Type B pancreatic cell (in vitro differentiated cells): ENCODE results near the gene CEP63. TPM values are rescaled to one million over a fixed set of nuclear protein-coding genes. Genes with fewer than 3 reads are reported as not detected.

ENCODE experiments used
- DNase-seq: peaks from one replicate; pipeline ENCODE4 v3.0.0; 2021; ENCODE audit warnings: mixed read lengths; ENCODE audit not compliant: unreplicated experiment; ENCODE audit errors: extremely low spot score
- H3K27ac Mint-ChIP-seq: 2 replicates; pipeline ENCODE4 v1.8.0; 2021; ENCODE audit warnings: mild to moderate bottlenecking, mixed read lengths
- H3K27me3 Mint-ChIP-seq: 2 replicates; pipeline ENCODE4 v1.8.0; 2021; ENCODE audit warnings: mixed read lengths
- H3K36me3 Mint-ChIP-seq: 2 replicates; pipeline ENCODE4 v1.8.0; 2021; ENCODE audit warnings: mixed read lengths
- H3K4me1 Mint-ChIP-seq: one replicate; pipeline ENCODE4 v1.8.0; 2021; ENCODE audit warnings: mixed read lengths; ENCODE audit not compliant: unreplicated experiment
- H3K4me3 Mint-ChIP-seq: 2 replicates; pipeline ENCODE4 v1.8.0; 2021; ENCODE audit warnings: mild to moderate bottlenecking, mixed read lengths
- H3K9me3 Mint-ChIP-seq: 2 replicates; pipeline ENCODE4 v1.8.0; 2021; ENCODE audit warnings: mixed read lengths
- total RNA-seq: library from RNA; stranded (reverse); gene quantifications from 2 replicates; pipeline ENCODE4 v1.2.1, GENCODE V29; 2021; ENCODE audit warnings: low replicate concordance
- TF ChIP-seq, protein P1 (sequence below): fragments of 200-600 bp; sonication (generic); conservative IDR thresholded peaks from 2 replicates; pipeline ENCODE4 v1.5.0; 2021; ENCODE audit warnings: antibody characterized with exemption, mild to moderate bottlenecking

CEP63 gene
- total RNA-seq, 1 donor from 2014 or later, result 22.8 TPM

DNA sequence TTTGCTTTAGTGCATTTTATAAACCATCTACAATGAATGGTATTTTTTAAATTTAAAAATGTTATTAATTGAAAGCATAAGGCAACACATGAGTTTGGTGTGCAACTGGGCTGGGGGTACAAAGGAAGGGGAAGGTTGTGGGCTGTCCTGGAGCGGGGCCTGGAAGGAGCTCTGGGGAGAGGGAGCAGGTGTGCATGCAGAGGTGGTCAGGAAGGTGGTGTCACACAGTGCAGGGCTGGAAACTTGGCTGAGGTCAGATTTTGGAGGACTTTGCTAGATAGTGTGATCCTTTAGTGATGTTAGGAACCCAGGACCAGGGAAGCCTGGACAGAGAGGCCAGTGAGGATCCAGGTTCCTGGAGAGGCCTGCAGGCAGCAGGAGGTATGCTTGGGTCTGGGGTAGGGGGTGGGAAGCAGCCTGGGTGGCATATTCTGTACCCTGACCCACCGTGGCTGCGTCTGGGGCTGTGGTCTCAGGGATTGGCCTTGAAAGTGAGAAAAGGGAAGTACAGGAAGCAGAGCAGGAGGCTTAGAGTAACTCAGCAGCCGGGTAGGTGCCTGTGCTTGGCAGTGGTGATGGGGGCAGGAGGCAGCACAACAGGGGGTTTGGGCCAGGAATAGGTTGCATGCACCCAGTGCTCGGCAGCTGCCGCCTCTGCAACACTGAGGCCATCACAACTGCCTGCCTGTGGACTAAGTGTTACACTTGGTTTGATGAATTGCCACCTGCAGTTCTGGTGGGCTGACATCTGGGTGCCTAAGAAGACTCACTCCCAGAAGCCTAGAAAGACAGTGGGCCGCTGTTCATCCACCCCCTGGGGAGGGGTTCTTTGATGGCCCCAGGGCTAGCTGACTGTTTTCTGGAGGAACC, 132.0 kb downstream of the CEP63 start:
- Mint-ChIP-seq H3K27me3 (no peaks in the 10 kb centered on the region), H3K9me3 (no peaks in the 10 kb centered on the region), H3K27ac (no peak overlapping the region), H3K4me3 (no peak overlapping the region), H3K36me3 (no peaks in the 10 kb centered on the region), H3K4me1 (no peaks in the 10 kb centered on the region)
- TF ChIP-seq, protein P1, sequence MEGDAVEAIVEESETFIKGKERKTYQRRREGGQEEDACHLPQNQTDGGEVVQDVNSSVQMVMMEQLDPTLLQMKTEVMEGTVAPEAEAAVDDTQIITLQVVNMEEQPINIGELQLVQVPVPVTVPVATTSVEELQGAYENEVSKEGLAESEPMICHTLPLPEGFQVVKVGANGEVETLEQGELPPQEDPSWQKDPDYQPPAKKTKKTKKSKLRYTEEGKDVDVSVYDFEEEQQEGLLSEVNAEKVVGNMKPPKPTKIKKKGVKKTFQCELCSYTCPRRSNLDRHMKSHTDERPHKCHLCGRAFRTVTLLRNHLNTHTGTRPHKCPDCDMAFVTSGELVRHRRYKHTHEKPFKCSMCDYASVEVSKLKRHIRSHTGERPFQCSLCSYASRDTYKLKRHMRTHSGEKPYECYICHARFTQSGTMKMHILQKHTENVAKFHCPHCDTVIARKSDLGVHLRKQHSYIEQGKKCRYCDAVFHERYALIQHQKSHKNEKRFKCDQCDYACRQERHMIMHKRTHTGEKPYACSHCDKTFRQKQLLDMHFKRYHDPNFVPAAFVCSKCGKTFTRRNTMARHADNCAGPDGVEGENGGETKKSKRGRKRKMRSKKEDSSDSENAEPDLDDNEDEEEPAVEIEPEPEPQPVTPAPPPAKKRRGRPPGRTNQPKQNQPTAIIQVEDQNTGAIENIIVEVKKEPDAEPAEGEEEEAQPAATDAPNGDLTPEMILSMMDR, result no peak
- no peak for DNase-seq

DNA sequence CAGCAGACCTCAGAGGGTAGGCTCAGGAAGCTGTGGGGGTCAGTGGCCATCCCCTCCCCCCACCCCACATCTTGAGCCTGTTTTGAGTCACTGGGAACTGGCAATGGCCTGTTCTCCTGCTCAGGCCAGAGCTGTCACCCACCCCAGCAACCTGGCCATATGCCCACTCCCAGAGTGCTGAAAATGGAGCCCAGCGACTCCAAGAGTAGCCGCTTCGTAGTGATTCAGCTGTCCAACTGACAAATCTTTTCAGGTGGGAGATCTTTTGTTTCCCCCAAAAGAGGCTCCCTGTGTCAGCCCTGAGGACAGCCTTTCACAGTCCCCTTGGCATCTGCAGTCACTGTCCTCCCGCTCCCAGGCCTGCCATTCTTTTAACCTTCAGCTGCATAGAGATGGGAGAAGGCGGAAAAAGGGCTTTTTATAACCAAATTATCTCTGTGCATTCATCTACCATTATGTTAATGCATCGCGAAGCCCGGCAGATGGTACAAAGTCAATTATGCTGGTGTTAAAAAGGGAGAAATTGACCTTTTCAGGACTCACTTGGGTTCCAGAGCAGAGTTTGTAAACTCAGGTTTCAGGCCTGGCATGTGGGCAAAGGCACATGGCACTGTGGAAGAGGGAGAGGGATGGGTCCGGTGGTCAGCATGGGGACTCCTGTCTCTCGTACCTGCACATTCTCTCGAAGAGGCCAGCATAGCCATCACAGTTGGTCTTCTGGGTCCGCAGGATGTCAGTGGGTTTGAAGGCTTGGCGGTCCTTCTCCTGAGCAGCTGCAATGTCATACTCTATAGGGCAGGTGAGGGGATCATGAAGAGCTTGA, 132.8 kb downstream of the CEP63 start:
- DNase-seq, result no peak
- TF ChIP-seq, protein P1, result no peak
- Mint-ChIP-seq H3K4me1 (no peaks in the 10 kb centered on the region), H3K9me3 (no peaks in the 10 kb centered on the region), H3K36me3 (no peaks in the 10 kb centered on the region), H3K27me3 (no peaks in the 10 kb centered on the region), H3K4me3 (no peak overlapping the region), H3K27ac (no peak overlapping the region)

DNA sequence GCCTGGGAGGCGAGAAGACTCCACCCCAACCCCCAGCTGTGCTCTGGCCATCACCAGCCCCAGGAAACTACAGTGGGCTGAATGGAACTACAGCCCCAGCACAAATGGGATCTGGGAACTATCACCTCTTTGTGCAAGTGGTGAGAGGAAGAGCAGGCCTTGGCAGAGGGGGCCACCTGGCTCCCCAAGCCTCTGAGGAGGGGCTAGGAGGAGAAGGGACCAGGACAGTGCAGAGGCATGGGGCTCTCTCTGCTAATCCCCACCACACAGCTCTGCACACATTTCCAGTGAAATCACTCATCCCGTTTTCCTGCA, 133.4 kb downstream of the CEP63 start:
- H3K9me3 Mint-ChIP-seq, result no peaks in the 10 kb centered on the region
- TF ChIP-seq, protein P1, result no peak
- DNase-seq, result no peak
- H3K27ac Mint-ChIP-seq, result no peak overlapping the region
- no peaks in the 10 kb centered on the region for H3K4me1 Mint-ChIP-seq
- H3K4me3 Mint-ChIP-seq, result no peak overlapping the region
- H3K27me3 Mint-ChIP-seq, result no peaks in the 10 kb centered on the region
- no peaks in the 10 kb centered on the region for H3K36me3 Mint-ChIP-seq

DNA sequence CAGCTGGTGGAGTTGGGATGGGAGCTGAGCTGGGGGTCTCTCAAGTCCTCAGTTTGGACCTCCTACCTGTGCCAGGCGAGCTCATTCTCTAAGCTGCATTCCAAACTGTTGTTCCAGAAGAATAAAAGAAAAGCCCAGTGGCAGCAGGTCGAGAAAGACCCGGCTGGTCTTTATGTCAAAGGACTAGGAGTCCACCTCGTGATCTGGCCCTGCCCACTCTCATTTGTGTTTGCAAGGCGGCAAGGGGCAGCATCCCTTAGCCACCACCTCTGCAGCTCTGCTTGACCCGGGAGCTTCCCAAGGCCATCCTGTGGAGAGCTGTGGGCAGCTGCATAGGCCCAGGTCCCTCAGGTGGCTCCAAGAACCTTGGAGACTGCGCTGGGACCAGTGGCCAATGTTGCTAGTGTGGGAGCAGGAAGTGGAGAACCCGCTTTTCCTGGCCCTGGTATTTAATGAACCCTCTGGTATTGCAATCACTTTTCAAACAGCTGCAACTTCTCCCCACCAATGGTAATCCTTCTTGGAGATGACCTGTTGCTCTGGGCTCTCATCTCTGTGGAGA, 134.1 kb downstream of the CEP63 start:
- no peaks in the 10 kb centered on the region for H3K27me3 Mint-ChIP-seq
- no peak for DNase-seq
- H3K36me3 Mint-ChIP-seq, result no peaks in the 10 kb centered on the region
- H3K9me3 Mint-ChIP-seq, result no peaks in the 10 kb centered on the region
- no peaks in the 10 kb centered on the region for H3K4me1 Mint-ChIP-seq
- no peak overlapping the region for H3K27ac Mint-ChIP-seq
- no peak overlapping the region for H3K4me3 Mint-ChIP-seq
- TF ChIP-seq, protein P1, result no peak

DNA sequence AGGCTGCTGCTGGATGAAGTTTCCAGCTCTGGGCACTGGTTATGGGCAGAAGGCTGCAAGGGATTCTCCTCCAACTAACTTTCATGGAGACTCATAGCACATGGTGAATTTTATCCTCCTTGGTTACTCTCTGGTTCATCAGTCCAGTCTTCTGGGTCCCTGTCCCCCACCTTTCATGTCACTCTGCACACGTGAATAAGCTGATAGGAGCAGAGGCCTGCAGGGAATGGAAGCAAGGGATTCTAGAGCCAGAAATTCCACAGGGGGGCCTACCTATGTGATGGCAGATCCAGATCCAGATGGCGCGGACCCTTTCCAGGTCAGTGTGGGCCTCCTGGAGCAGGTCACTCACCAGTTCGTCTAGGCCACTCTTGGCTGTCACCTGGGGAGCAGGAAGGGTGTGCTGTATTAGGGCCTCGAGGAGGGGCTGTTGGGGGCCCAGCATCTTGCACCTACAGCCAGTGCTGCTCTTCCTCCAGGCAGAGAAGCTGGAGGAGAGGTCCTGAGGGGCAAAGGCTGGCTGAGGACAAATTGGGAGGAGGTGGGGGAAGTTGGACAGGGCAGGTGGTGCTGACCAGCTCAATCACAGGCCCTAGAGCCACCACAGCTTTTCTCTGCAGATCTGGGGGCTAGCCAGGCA, 134.7 kb downstream of the CEP63 start:
- no peak overlapping the region for H3K4me3 Mint-ChIP-seq
- TF ChIP-seq, protein P1, result no peak

More for the DNA sequence above, 134.7 kb downstream of the CEP63 start:
- no peaks in the 10 kb centered on the region for H3K36me3 Mint-ChIP-seq
- no peaks in the 10 kb centered on the region for H3K9me3 Mint-ChIP-seq
- no peaks in the 10 kb centered on the region for H3K4me1 Mint-ChIP-seq
- DNase-seq, result no peak
- H3K27me3 Mint-ChIP-seq, result no peaks in the 10 kb centered on the region
- no peak overlapping the region for H3K27ac Mint-ChIP-seq
